ENCODE results near the gene PIEZO1.

Gene PIEZO1

DNA sequence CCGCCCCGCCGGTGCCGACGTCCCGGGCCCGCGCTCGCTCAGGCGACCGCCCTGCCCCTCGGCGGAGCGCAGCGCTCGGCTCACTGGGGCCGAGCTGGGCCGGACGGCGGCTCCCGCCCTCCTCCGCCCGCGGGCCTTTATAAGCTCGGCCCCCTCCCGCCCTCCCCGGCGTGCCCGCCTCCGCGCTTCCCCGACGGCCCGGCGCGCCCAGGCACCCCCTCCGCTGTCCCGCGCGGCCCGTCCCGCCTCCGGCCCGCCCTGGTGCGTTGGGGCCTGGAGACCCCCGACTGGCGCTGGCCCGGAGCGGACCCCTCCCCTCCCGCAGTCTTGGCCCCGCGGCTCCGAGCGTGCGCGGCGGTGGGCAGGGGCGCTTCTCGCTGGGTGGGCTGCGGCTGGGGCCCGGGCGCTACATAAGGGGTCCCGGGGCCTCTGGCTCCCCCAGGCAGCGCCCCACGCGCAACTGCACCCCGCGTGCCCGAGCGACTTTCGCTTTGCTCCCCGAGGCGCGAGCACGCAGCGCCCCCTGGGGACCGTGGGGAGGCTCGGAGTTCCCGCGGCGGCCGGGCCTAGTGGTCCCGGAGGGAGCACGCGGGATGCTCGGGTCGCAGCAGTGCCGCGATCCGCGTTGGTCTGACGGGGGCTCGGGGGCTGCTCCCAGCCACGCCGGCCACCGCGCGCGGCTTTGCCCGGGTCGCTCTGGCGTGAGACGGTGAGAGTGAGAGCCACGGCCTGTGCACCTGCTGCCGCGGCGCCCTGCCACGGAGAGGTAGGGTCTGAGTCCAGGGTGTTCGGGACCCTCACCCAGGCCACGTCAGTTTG, at the start of gene PIEZO1:
Gene PIEZO1 (minus strand): TSS at position 115 of the 819 bp plus-strand sequence. CDS start 256 bp downstream, outside the sequence.
- H3K27ac ChIP-seq, result peak within 1 kb of the TSS; percentile 79
- peak; percentile 91 for TF ChIP-seq CTCF (conservative IDR thresholded peaks at IDR 0.05)
- TF ChIP-seq ZFX (IDR thresholded peaks at IDR 0.05), result 0 out of 2 replicates have a peak, but pooled peaks have one; percentile 6

DNA sequence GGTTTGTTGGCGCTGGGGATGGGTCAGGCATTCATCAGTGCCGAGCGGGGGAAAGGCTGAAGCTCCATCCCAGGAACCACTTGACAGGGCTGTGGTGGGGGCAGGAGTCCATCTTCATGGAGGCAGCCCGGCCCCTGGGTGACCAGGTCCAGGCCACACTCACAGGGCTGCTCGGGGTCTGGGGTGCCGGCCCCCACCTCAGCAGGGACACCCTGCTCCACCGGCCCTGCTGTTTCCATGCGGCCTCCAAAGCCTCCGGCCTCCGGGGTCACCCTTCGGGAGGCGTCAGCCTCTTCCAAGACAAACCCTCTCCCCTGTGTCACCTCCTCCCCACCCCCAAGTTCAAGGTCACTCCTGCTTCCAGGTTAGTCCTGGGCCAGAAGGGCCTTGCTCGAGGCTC, 49.6 kb upstream of the PIEZO1 start:
- H3K27ac ChIP-seq, result no peak overlapping the region
- TF ChIP-seq CTCF (conservative IDR thresholded peaks at IDR 0.05), result no peak
- no peak for TF ChIP-seq ZFX (IDR thresholded peaks at IDR 0.05)

- H3K27ac ChIP-seq, result no peak overlapping the region
- TF ChIP-seq CTCF (conservative IDR thresholded peaks at IDR 0.05) (no peak), ZFX (IDR thresholded peaks at IDR 0.05) (no peak)
These were observed 48.1 kb upstream of the PIEZO1 start for GRCh38 chr16:88833086-88833485.

GRCh38 chr16:88831838-88832237, 46.8 kb upstream of the PIEZO1 start:
- TF ChIP-seq CTCF (conservative IDR thresholded peaks at IDR 0.05) (no peak; the same call in 1 of the 2 replicates), ZFX (IDR thresholded peaks at IDR 0.05) (no peak)
- no peak overlapping the region for H3K27ac ChIP-seq

GRCh38 chr16:88830783-88831182, 45.8 kb upstream of the PIEZO1 start:
- no peak overlapping the region for H3K27ac ChIP-seq
- TF ChIP-seq ZFX (IDR thresholded peaks at IDR 0.05) (no peak), CTCF (conservative IDR thresholded peaks at IDR 0.05) (no peak)

GRCh38 chr16:88830258-88830657, 45.2 kb upstream of the PIEZO1 start:
- H3K27ac ChIP-seq, result no peak overlapping the region
- TF ChIP-seq CTCF (conservative IDR thresholded peaks at IDR 0.05) (no peak), ZFX (IDR thresholded peaks at IDR 0.05) (no peak)

- TF ChIP-seq ZFX (IDR thresholded peaks at IDR 0.05), result no peak
- no peak overlapping the region for H3K27ac ChIP-seq
These were observed 43.7 kb upstream of the PIEZO1 start for GRCh38 chr16:88828711-88829110.

DNA sequence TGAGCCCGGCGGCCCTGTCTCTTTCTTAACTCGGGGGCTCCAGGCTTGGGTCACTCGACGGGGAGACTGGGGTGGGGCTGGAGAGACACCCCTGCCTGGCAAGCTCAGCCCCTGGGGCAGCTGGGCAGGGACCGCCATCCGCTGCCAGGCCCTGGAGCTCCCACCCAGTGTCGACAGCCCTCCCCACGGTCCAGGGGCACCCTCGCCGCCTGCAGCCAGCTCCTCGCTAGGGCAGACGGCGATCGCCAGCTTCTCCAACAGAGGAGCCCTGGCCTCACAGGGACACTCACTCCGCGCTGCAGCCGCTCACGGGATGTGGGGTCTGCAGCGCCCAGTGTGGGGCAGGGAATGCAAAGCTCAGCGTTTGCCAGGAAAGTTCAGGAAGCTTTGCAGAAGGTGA, 42.7 kb upstream of the PIEZO1 start:
- H3K27ac ChIP-seq, result no peak overlapping the region
- TF ChIP-seq ZFX (IDR thresholded peaks at IDR 0.05) (no peak), CTCF (conservative IDR thresholded peaks at IDR 0.05) (no peak)

Data from C4-2B (cell line).